ENCODE data around the gene SLC25A21.

Gene SLC25A21

DNA sequence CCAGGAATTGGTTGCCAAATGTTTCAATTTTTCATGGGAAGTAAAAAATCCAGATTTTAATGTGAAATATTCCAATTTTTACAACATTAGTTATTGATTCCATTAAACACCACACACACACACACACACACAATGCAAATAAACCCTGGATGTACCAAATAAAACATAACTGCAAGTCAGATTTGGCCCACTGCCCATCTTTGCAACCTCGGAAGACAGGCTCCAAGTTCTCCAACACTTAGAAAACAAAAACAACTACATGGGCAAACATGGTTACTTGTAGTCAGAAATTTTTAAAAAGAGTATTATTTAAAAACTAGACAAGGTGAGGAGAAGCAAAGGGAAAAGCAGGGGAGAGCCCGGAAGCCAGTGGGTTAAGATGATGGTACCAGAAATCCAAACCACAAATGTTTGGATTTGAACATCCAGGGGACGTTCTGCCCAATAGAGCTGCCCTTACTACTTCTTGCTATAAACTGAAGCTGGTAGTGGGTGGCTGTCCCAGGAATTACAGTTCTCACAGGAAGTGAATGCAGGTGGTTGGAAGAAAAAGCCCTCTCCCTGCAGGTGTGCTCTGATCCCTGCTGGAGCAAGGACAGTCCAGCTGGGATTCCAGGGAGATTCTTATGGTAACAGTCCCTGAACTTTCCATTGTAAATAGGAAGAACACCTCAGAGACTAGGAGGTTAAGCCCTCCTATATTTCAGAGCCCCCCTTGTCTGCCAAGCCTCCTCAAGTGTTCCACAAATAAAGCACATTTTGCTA, 111.7 kb downstream of the SLC25A21 start:
- no peak overlapping the region for H3K4me3 ChIP-seq (replicated peaks; ENCODE audit: low read depth, low read length)
- no peaks in the 10 kb centered on the region for H3K36me3 ChIP-seq (ENCODE audit: control insufficient read depth, insufficient read depth, low read length)
- TF ChIP-seq, protein P1, sequence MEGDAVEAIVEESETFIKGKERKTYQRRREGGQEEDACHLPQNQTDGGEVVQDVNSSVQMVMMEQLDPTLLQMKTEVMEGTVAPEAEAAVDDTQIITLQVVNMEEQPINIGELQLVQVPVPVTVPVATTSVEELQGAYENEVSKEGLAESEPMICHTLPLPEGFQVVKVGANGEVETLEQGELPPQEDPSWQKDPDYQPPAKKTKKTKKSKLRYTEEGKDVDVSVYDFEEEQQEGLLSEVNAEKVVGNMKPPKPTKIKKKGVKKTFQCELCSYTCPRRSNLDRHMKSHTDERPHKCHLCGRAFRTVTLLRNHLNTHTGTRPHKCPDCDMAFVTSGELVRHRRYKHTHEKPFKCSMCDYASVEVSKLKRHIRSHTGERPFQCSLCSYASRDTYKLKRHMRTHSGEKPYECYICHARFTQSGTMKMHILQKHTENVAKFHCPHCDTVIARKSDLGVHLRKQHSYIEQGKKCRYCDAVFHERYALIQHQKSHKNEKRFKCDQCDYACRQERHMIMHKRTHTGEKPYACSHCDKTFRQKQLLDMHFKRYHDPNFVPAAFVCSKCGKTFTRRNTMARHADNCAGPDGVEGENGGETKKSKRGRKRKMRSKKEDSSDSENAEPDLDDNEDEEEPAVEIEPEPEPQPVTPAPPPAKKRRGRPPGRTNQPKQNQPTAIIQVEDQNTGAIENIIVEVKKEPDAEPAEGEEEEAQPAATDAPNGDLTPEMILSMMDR (IDR thresholded peaks at IDR 0.05; ENCODE audit: insufficient read depth, low read length, poor library complexity, severe bottlenecking), result no peak
- H3K27me3 ChIP-seq (replicated peaks; ENCODE audit: control insufficient read depth, insufficient read depth, low read length), result no peaks in the 10 kb centered on the region
- no peak for DNase-seq (ENCODE audit: extremely low read depth, insufficient read length)

- TF ChIP-seq, protein P1 (IDR thresholded peaks at IDR 0.05; ENCODE audit: insufficient read depth, low read length, poor library complexity, severe bottlenecking), result no peak
- Histone ChIP-seq H3K36me3 (ENCODE audit: control insufficient read depth, insufficient read depth, low read length) (no peaks in the 10 kb centered on the region), H3K27me3 (replicated peaks; ENCODE audit: control insufficient read depth, insufficient read depth, low read length) (no peaks in the 10 kb centered on the region), H3K4me3 (replicated peaks; ENCODE audit: low read depth, low read length) (no peak overlapping the region)
- DNase-seq (ENCODE audit: extremely low read depth, insufficient read length), result no peak
These were observed 114.6 kb downstream of the SLC25A21 start for GRCh38 chr14:37057776-37058175.

- DNase-seq (ENCODE audit: extremely low read depth, insufficient read length), result no peak
These were observed 115.9 kb downstream of the SLC25A21 start for GRCh38 chr14:37056473-37056872.

GRCh38 chr14:37054869-37055268, 117.5 kb downstream of the SLC25A21 start:
- TF ChIP-seq, protein P1 (IDR thresholded peaks at IDR 0.05; ENCODE audit: insufficient read depth, low read length, poor library complexity, severe bottlenecking), result no peak

More at GRCh38 chr14:37056473-37056872, 115.9 kb downstream of the SLC25A21 start:
- H3K4me3 ChIP-seq (replicated peaks; ENCODE audit: low read depth, low read length), result no peak overlapping the region
- TF ChIP-seq, protein P1 (IDR thresholded peaks at IDR 0.05; ENCODE audit: insufficient read depth, low read length, poor library complexity, severe bottlenecking), result no peak
- H3K27me3 ChIP-seq (replicated peaks; ENCODE audit: control insufficient read depth, insufficient read depth, low read length), result no peaks in the 10 kb centered on the region
- no peaks in the 10 kb centered on the region for H3K36me3 ChIP-seq (ENCODE audit: control insufficient read depth, insufficient read depth, low read length)

DNA sequence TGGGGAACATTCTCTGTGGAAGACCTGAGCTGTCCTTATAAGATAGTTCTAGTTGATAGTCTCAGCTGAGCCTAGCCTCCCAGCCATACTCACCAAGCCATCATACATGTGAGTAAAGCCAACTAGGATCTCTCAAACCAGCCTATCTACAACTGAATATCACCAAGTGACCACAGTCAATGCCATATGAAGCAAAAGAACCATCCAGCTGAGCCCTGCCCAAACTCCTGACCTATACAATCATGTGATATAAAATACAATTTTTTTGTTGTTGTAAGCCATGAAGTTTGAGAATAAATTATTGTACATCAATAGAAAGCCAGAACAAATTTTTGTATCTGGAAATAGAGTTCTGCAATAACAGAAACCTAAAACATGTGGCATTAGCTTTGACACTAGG, 118.3 kb downstream of the SLC25A21 start:
- TF ChIP-seq, protein P1 (IDR thresholded peaks at IDR 0.05; ENCODE audit: insufficient read depth, low read length, poor library complexity, severe bottlenecking), result no peak
- H3K4me3 ChIP-seq (replicated peaks; ENCODE audit: low read depth, low read length), result no peak overlapping the region
- H3K27me3 ChIP-seq (replicated peaks; ENCODE audit: control insufficient read depth, insufficient read depth, low read length), result no peaks in the 10 kb centered on the region
- no peaks in the 10 kb centered on the region for H3K36me3 ChIP-seq (ENCODE audit: control insufficient read depth, insufficient read depth, low read length)
- no peak for DNase-seq (ENCODE audit: extremely low read depth, insufficient read length)

More at GRCh38 chr14:37054869-37055268, 117.5 kb downstream of the SLC25A21 start:
- no peak for DNase-seq (ENCODE audit: extremely low read depth, insufficient read length)
- Histone ChIP-seq H3K4me3 (replicated peaks; ENCODE audit: low read depth, low read length) (no peak overlapping the region), H3K36me3 (ENCODE audit: control insufficient read depth, insufficient read depth, low read length) (no peaks in the 10 kb centered on the region), H3K27me3 (replicated peaks; ENCODE audit: control insufficient read depth, insufficient read depth, low read length) (no peaks in the 10 kb centered on the region)
